ENCODE results near the gene RAE1. TPM values are rescaled to one million over a fixed set of nuclear protein-coding genes. Genes with fewer than 3 reads are reported as not detected.

Gene RAE1
- total RNA-seq, 1 experiment from 2014 or later: 101 TPM

GRCh38 chr20:57353351-57353750 is 2.3 kb downstream of the RAE1 start:
- in situ Hi-C loops (cut with HindIII; ENCODE audit: low pct_unique_long_range_greater_than_20kb, low sequenced_read_pairs): no loop called here
- DNase-seq (ENCODE audit: low read depth): no peak

- DNase-seq (ENCODE audit: low read depth): peak; percentile 21
- in situ Hi-C loops (cut with HindIII; ENCODE audit: low pct_unique_long_range_greater_than_20kb, low sequenced_read_pairs): no loop called here
Observed at GRCh38 chr20:57361517-57361916, 10.5 kb downstream of the RAE1 start.

GRCh38 chr20:57364451-57364850 is 13.4 kb downstream of the RAE1 start:
- no peak for DNase-seq (ENCODE audit: low read depth)
- in situ Hi-C loops (cut with HindIII; ENCODE audit: low pct_unique_long_range_greater_than_20kb, low sequenced_read_pairs): no loop called here

DNA sequence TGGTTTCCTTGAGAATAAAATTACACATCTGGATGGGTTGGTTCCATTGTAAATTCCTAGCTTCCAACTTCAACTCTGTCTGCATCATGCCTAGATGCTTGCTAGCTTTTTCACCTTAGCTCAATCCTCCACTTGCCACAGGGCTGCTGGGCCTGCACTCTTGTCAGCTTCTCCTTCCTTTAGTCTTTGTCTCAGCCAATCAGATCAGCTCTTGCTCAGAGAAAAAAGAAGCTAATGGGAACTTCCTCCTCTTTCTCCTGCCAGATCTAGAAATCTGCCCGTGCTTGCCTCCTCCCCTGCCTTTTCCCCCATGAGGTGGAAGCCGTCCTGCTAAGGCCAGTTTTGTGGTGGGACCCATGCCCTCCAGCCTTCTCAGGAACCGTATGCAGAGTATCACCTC is 18.5 kb downstream of the RAE1 start:
- in situ Hi-C loops (cut with HindIII; ENCODE audit: low pct_unique_long_range_greater_than_20kb, low sequenced_read_pairs): no loop called here
- no peak for DNase-seq (ENCODE audit: low read depth)

- no peak for DNase-seq (ENCODE audit: low read depth)
- in situ Hi-C loops (cut with HindIII; ENCODE audit: low pct_unique_long_range_greater_than_20kb, low sequenced_read_pairs): no loop called here
Observed at GRCh38 chr20:57370316-57370715, 19.3 kb downstream of the RAE1 start.

- in situ Hi-C loops (cut with HindIII; ENCODE audit: low pct_unique_long_range_greater_than_20kb, low sequenced_read_pairs): no loop called here
- no peak for DNase-seq (ENCODE audit: low read depth)
Observed at GRCh38 chr20:57371363-57371762, 20.3 kb downstream of the RAE1 start.

DNA sequence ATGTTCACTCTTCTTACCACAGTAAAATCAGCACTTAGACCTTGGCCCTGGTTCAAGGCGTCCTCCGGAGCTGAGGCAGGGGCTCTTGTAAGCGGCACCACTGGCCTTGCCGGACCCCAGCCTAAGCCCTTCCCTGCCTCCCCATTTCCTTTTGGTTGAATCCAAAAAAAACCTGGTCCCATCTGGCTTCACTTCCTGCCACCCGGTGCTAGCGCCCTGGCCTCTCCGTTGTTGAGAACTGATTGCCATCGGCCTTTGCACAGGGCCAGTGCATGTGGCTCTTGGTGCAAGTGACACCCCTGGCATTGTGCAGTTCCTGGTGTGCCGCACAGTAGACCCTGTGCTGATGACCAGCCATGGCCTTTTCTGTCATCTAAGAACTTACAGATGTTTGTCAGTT is 21.1 kb downstream of the RAE1 start:
- no peak for DNase-seq (ENCODE audit: low read depth)
- in situ Hi-C loops (cut with HindIII; ENCODE audit: low pct_unique_long_range_greater_than_20kb, low sequenced_read_pairs): no loop called here

- in situ Hi-C loops (cut with HindIII; ENCODE audit: low pct_unique_long_range_greater_than_20kb, low sequenced_read_pairs): no loop called here
- no peak for DNase-seq (ENCODE audit: low read depth)
Observed at GRCh38 chr20:57372581-57373350, 21.7 kb downstream of the RAE1 start.

- in situ Hi-C loops (cut with HindIII; ENCODE audit: low pct_unique_long_range_greater_than_20kb, low sequenced_read_pairs): no loop called here
- DNase-seq (ENCODE audit: low read depth): no peak
Observed at GRCh38 chr20:57374343-57374930, 23.4 kb downstream of the RAE1 start.

- DNase-seq (ENCODE audit: low read depth): no peak
- in situ Hi-C loops (cut with HindIII; ENCODE audit: low pct_unique_long_range_greater_than_20kb, low sequenced_read_pairs): no loop called here
Observed at GRCh38 chr20:57374931-57375651, 24.0 kb downstream of the RAE1 start.

DNA sequence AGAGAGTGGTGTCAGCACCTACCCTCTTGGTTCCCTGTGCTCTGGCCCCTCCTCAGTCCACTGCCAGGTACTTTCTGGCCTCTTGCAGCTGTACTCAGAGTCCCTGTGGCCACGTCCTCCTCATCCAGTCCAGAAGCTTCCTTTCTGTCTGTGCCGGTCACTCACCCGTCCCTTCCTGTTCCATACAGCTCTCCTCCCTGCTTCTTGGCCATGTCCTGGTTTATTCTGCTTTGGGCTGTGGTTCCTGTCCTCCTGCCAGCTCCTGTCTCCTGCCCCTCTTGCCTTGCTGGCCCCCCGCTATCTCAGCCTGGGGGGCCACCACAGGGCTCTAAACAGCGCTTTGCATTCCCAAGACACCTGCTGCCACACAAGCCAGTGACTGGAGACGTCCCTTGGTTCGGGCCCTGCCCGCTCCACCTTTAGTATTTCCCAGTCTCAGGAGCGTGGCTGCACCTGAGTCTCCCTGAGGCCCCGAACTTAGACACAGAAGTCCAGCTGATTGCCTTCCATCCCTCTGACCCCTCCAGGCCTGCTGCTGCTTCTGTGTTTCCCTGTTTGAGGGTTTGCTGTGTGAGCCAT is 24.7 kb downstream of the RAE1 start:
- DNase-seq (ENCODE audit: low read depth): no peak
- in situ Hi-C loops (cut with HindIII; ENCODE audit: low pct_unique_long_range_greater_than_20kb, low sequenced_read_pairs): no loop called here

DNA sequence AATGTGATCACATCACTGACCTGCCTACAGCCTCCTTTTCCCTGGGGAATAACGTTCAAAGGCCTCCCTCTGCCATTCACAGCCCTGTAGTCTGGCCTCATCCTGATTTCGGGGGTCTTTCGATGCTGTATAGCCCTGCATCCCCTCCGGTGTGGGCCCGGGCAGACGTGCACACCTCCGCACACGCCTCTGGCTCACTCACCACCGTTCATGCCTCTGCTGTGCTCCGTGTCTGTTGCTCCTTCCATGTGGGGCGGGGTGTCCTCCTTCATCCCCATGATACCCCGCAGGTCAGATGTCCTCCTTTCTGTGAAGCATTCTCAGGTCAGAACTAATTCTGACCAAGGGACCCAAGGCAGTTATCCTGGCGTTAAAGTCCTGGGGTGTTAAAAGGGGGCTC is 26.3 kb downstream of the RAE1 start:
- no peak for DNase-seq (ENCODE audit: low read depth)
- in situ Hi-C loops (cut with HindIII; ENCODE audit: low pct_unique_long_range_greater_than_20kb, low sequenced_read_pairs): no loop called here

GRCh38 chr20:57378107-57378506 is 27.1 kb downstream of the RAE1 start:
- DNase-seq (ENCODE audit: low read depth): no peak
- in situ Hi-C loops (cut with HindIII; ENCODE audit: low pct_unique_long_range_greater_than_20kb, low sequenced_read_pairs): no loop called here

- DNase-seq (ENCODE audit: low read depth): no peak
- in situ Hi-C loops (cut with HindIII; ENCODE audit: low pct_unique_long_range_greater_than_20kb, low sequenced_read_pairs): no loop called here
Observed at GRCh38 chr20:57378646-57379262, 27.7 kb downstream of the RAE1 start.

GRCh38 chr20:57379263-57379647 is 28.2 kb downstream of the RAE1 start:
- in situ Hi-C loops (cut with HindIII; ENCODE audit: low pct_unique_long_range_greater_than_20kb, low sequenced_read_pairs): no loop called here
- no peak for DNase-seq (ENCODE audit: low read depth)

DNA sequence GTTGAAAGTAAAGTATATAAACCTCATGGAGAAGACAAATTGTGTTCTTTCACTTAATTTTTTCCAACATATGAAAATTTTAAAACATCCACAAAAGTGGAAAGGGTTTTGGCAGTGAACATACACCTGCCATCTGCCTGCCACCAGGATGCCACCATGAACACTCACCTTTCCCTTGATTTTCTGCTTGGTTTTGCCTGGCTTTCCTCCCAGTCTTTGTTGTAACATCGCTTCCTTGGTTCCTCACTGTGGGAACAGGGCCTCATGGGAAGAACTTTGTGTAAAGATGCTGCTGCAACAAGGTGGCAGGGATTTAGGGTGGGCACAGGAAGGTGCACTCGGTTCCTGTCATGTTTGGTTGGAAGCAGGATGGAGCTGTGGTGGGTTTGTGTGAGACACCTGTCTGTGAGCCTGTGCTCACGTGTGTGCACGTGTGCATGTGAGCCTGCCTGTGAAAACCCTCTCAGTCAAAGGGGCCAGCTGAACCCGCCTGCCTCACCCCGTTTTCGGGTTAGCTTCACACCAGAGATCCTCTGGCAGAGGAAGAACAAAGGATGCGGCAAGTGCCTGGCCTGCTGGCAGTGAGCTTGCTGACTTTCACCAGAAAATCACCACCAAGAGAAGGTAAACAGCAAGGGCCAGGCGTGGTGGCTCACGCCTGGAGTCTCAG is 29.2 kb downstream of the RAE1 start:
- in situ Hi-C loops (cut with HindIII; ENCODE audit: low pct_unique_long_range_greater_than_20kb, low sequenced_read_pairs): no loop called here
- no peak for DNase-seq (ENCODE audit: low read depth)

GRCh38 chr20:57381596-57382503 is 30.8 kb downstream of the RAE1 start:
- DNase-seq (ENCODE audit: low read depth): peak; percentile 66
- in situ Hi-C loops (cut with HindIII; ENCODE audit: low pct_unique_long_range_greater_than_20kb, low sequenced_read_pairs): no loop called here

Data from Caki2 (cell line).